ENCODE measurements around the gene WDR33. TPM values are rescaled to one million over a fixed set of nuclear protein-coding genes. Genes with fewer than 3 reads are reported as not detected.

WDR33 gene
- total and polyA plus RNA-seq, 9 of the 15 experiments (the other 6 are each of a cell fraction or from before 2014, with no cell fraction given): 24.2 to 57.4 (median 38.4) TPM

DNA sequence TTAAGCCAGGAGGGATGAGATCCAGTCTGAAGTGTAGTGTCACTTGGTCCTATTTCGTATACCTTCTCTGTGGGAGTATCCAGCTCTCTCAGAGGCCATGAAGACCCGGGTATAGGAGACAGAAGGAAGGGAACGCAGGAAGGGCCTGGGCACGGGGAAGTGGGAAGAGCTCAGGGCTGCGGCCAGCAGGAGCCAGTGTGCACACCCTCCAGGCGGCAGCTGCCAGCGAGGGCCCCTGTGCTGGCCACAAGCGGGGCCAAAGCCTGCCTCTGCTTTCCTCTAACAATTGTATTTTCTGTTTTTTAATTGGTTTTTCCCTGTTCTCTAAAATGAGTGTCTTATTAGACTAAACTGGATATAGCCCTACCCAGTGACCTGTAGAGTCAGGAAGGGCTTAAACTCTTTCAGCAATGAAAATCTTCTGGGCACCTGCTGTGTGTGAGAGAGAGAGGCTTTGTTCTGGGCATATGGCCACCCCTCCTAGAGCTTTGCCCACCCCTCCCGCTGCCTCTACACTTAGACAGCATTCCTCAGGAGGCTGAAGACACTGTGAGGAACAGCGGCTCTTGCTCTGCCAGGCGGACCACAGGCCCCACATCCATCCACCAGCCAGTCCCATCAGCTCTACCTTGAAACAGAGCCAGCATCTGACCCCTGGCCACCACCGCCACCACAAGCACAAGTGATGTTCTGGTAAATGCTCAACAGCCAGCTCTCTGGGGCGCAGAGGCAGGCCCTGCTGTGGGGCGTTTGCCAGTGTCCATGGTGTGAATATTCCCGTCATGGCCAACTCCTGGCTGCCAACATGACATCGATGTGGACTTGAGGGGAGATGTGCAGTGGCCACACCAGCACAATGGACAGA, 155.5 kb downstream of the WDR33 start:
- H3K4me1 ChIP-seq (replicated peaks in 1 of 2; ENCODE audit: control insufficient read depth in 2 of 2, insufficient read depth in 2 of 2, low read length in 2 of 2): peaks cover 0 to 23% of the 10 kb centered on the region in 2 experiments; a peak in 1 of 5 replicates
- DNase-seq (ENCODE audit: extremely low read depth in 1 of 4, low spot score in 3 of 4): no peak
- no peaks in the 10 kb centered on the region; the same call in 1 of the 2 replicates for H3K9me3 ChIP-seq (replicated peaks; ENCODE audit: control insufficient read depth, insufficient read depth, low read depth, low read length)
- H2AFZ ChIP-seq (ENCODE audit: low read depth, low read length): no peak overlapping the region
- H3K36me3 ChIP-seq (ENCODE audit: control insufficient read depth, insufficient read depth, low read length): no peaks in the 10 kb centered on the region
- WGBS (ENCODE audit: insufficient coverage, low coverage, missing lambda C conversion rate): 6% methylated on average over 16 of the region's 16 CpGs
- H3K4me3 ChIP-seq: no peak overlapping the region
- no peak overlapping the region for H3K27ac ChIP-seq (ENCODE audit: extremely low read depth, low read depth, low read length)
- BruUV-seq (replicated peaks): no TSS peak
- POLR2A ChIA-PET: interaction anchor here (0.7 kb wide), 1 partner anchor 11 kb away, joined by 3 read pairs; no protein-coding TSS in a partner anchor
- no peak for ATAC-seq
- H3K27me3 ChIP-seq (ENCODE audit: control insufficient read depth in 2 of 2, insufficient read depth in 2 of 2, low read length in 2 of 2): peaks cover 55 to 80% of the 10 kb centered on the region in 2 experiments
- no peaks in the 10 kb centered on the region for H3K9me1 ChIP-seq (ENCODE audit: control insufficient read depth, insufficient read depth, low read length)
- intact Hi-C loops (cut with micrococcal nuclease) (no loop called here), in situ Hi-C loops (cut with MboI) (no loop called here)
- CTCF ChIA-PET (ENCODE audit: low intra/inter-chr PET ratio): no interaction called here
- no peak for FAIRE-seq
- no peaks in the 10 kb centered on the region for H3K79me2 ChIP-seq (ENCODE audit: control insufficient read depth, insufficient read depth, low read length)
- no peak overlapping the region for H3K9ac ChIP-seq (ENCODE audit: insufficient read depth in 1 of 2, low read depth in 2 of 2, low read length in 2 of 2)
- H3K4me2 ChIP-seq (ENCODE audit: insufficient read depth, low read length): no peak overlapping the region
- peaks cover 13% of the 10 kb centered on the region; the same call in 1 of the 2 replicates for H4K20me1 ChIP-seq (replicated peaks; ENCODE audit: control insufficient read depth, insufficient read depth, low read length)
- TF ChIP-seq NELFE (IDR thresholded peaks at IDR 0.05; ENCODE audit: insufficient read depth, insufficient read length): no peak
- no peak for TF ChIP-seq KDM5B (IDR thresholded peaks at IDR 0.05; ENCODE audit: insufficient replicate concordance, low read depth, low read length)
- TF ChIP-seq HDGF (IDR thresholded peaks at IDR 0.05): no peak
- TF ChIP-seq HDAC3 (IDR thresholded peaks at IDR 0.05; ENCODE audit: borderline replicate concordance, partially characterized antibody): no peak
- no peak for TF ChIP-seq ZNF785 (CRISPR knock-in tag; IDR thresholded peaks at IDR 0.05)
- no peak for TF ChIP-seq ZC3H11A (IDR thresholded peaks at IDR 0.05; ENCODE audit: low read depth, low read length)
- no peak for TF ChIP-seq SAP30 (IDR thresholded peaks at IDR 0.05; ENCODE audit: borderline replicate concordance, insufficient read depth, low read depth, low read length, poor library complexity, severe bottlenecking)
- no peak for TF ChIP-seq ATF6 (CRISPR knock-in tag; IDR thresholded peaks at IDR 0.05)
- TF ChIP-seq MITF (IDR thresholded peaks at IDR 0.05): no peak
- TF ChIP-seq BCOR (IDR thresholded peaks at IDR 0.05): no peak
- TF ChIP-seq, protein P1, sequence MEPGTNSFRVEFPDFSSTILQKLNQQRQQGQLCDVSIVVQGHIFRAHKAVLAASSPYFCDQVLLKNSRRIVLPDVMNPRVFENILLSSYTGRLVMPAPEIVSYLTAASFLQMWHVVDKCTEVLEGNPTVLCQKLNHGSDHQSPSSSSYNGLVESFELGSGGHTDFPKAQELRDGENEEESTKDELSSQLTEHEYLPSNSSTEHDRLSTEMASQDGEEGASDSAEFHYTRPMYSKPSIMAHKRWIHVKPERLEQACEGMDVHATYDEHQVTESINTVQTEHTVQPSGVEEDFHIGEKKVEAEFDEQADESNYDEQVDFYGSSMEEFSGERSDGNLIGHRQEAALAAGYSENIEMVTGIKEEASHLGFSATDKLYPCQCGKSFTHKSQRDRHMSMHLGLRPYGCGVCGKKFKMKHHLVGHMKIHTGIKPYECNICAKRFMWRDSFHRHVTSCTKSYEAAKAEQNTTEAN (CRISPR knock-in tag; IDR thresholded peaks at IDR 0.05): no peak
- no peak for TF ChIP-seq ZNF184 (CRISPR knock-in tag; IDR thresholded peaks at IDR 0.05)
- TF ChIP-seq, protein P2, sequence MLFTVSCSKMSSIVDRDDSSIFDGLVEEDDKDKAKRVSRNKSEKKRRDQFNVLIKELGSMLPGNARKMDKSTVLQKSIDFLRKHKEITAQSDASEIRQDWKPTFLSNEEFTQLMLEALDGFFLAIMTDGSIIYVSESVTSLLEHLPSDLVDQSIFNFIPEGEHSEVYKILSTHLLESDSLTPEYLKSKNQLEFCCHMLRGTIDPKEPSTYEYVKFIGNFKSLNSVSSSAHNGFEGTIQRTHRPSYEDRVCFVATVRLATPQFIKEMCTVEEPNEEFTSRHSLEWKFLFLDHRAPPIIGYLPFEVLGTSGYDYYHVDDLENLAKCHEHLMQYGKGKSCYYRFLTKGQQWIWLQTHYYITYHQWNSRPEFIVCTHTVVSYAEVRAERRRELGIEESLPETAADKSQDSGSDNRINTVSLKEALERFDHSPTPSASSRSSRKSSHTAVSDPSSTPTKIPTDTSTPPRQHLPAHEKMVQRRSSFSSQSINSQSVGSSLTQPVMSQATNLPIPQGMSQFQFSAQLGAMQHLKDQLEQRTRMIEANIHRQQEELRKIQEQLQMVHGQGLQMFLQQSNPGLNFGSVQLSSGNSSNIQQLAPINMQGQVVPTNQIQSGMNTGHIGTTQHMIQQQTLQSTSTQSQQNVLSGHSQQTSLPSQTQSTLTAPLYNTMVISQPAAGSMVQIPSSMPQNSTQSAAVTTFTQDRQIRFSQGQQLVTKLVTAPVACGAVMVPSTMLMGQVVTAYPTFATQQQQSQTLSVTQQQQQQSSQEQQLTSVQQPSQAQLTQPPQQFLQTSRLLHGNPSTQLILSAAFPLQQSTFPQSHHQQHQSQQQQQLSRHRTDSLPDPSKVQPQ (CRISPR knock-in tag; IDR thresholded peaks at IDR 0.05; ENCODE audit: borderline replicate concordance): no peak
- TF ChIP-seq HIVEP1 (CRISPR knock-in tag; IDR thresholded peaks at IDR 0.05): no peak
